K562 (cell line): ENCODE measurements around the gene SLC4A2. TPM values are rescaled to one million over a fixed set of nuclear protein-coding genes. Genes with fewer than 3 reads are reported as not detected.
A peak's percentile ranks its signal among the peaks of the same experiment; 100 is the strongest.

Source experiments
- BDP1 ChIP-seq: IDR thresholded peaks from 3 replicates; pipeline ENCODE4 v1.6.1; 2011; ENCODE audit not compliant: insufficient read length, insufficient read depth
- BMI1 ChIP-seq: fragments of 150-350 bp; IDR thresholded peaks from 2 replicates; pipeline ENCODE4 v1.6.1; 2014; ENCODE audit warnings: low read length
- BRD4 ChIP-seq: fragments of 200-600 bp; sonication (generic); IDR thresholded peaks from 2 replicates; pipeline ENCODE4 v1.6.1; 2017; ENCODE audit warnings: inconsistent platforms
- CREB1 ChIP-seq, 2 experiments: sonication (generic) in 1 of 2; formaldehyde crosslinking in 1 of 2; IDR thresholded peaks; 2 replicates each; pipeline versions ENCODE4 v1.6.1 to v1.8.0; 2012 to 2022; ENCODE audit warnings: inconsistent platforms in 1 of 2, mild to moderate bottlenecking in 1 of 2, missing genetic modification reagents in 1 of 2, moderate library complexity in 1 of 2
- CTCF ChIP-seq, 3 experiments: IDR thresholded peaks in 2 of 3; conservative IDR thresholded peaks in 1 of 3; 2 replicates each; pipeline ENCODE4 v1.5.1; 2011 to 2012; ENCODE audit warnings: low read length in 3 of 3, mild to moderate bottlenecking in 3 of 3, control low read depth in 2 of 3, improper control_type of control experiment in 1 of 3, inconsistent platforms in 1 of 3, low read depth in 1 of 3, mixed read lengths in 1 of 3, moderate library complexity in 1 of 3; ENCODE audit not compliant: insufficient read depth in 2 of 3
- ILF3 ChIP-seq: fragments of 450-650 bp; IDR thresholded peaks from 2 replicates; pipeline ENCODE4 v1.6.1; 2018; ENCODE audit warnings: antibody characterized with exemption, mild to moderate bottlenecking, moderate library complexity, borderline replicate concordance
- IRF1 ChIP-seq: sonication (generic); formaldehyde crosslinking; IDR thresholded peaks from 2 replicates; pipeline ENCODE4 v1.8.0; 2022; ENCODE audit warnings: missing genetic modification reagents, mild to moderate bottlenecking, borderline replicate concordance
- KAT2B ChIP-seq: IDR thresholded peaks from one replicate; pipeline ENCODE4 v1.6.1; 2012; ENCODE audit warnings: low read depth, mild to moderate bottlenecking, control low read depth, inconsistent platforms, low read length, moderate library complexity
- MBD1 ChIP-seq: fragments of 250-450 bp; sonication (Bioruptor Pico); IDR thresholded peaks from 2 replicates; pipeline ENCODE4 v1.8.0; 2022; ENCODE audit warnings: inconsistent platforms
- MLX ChIP-seq, 2 experiments: fragments of 450-650 bp in 1 of 2; sonication (generic) in 1 of 2; formaldehyde crosslinking; conservative IDR thresholded peaks; 2 replicates each; pipeline versions ENCODE4 v1.4.0 to v1.8.1; 2020 to 2022; ENCODE audit warnings: mild to moderate bottlenecking in 1 of 2, missing genetic modification reagents in 1 of 2
- MYC ChIP-seq, 2 experiments: fragments of 250-450 bp in 1 of 2; sonication (Bioruptor Pico) in 1 of 2; IDR thresholded peaks; 2 replicates each; pipeline versions ENCODE4 v1.5.1 to v1.6.1; 2012 to 2021; ENCODE audit warnings: low read depth in 2 of 2, borderline replicate concordance in 1 of 2, improper control_type of control experiment in 1 of 2, low read length in 1 of 2, mild to moderate bottlenecking in 1 of 2, moderate library complexity in 1 of 2
- NBN ChIP-seq: fragments of 450-650 bp; IDR thresholded peaks from 2 replicates; pipeline ENCODE4 v1.6.1; 2016; ENCODE audit warnings: low read depth, mild to moderate bottlenecking
- NELFE ChIP-seq: IDR thresholded peaks from 2 replicates; pipeline ENCODE4 v1.6.1; 2011; ENCODE audit warnings: mild to moderate bottlenecking; ENCODE audit not compliant: insufficient read depth, insufficient read length
- RBM15 ChIP-seq: fragments of 200-400 bp; formaldehyde crosslinking; IDR thresholded peaks from 2 replicates; pipeline ENCODE4 v1.6.1; 2018; ENCODE audit warnings: mild to moderate bottlenecking, low read length, moderate library complexity; ENCODE audit not compliant: insufficient read depth
- RNF2 ChIP-seq: sonication (generic); IDR thresholded peaks from 2 replicates; pipeline ENCODE4 v1.6.1; 2016
- SAP30 ChIP-seq: fragments of 200-600 bp; sonication (generic); IDR thresholded peaks from 2 replicates; pipeline ENCODE4 v1.6.1; 2012; ENCODE audit warnings: borderline replicate concordance, low read depth, mild to moderate bottlenecking, moderate library complexity, low read length, control low read depth, inconsistent platforms; ENCODE audit not compliant: insufficient read depth, poor library complexity, severe bottlenecking
- ZBTB7A ChIP-seq: IDR thresholded peaks from 2 replicates; pipeline ENCODE4 v1.6.1; 2011; ENCODE audit warnings: low read depth, mild to moderate bottlenecking, low read length, moderate library complexity, borderline replicate concordance; ENCODE audit not compliant: control insufficient read depth
- ZNF12 ChIP-seq: sonication (generic); formaldehyde crosslinking; IDR thresholded peaks from 2 replicates; pipeline ENCODE4 v1.4.0; 2020; ENCODE audit warnings: mild to moderate bottlenecking, missing genetic modification reagents
- ZNF695 ChIP-seq: fragments of 450-650 bp; formaldehyde crosslinking; IDR thresholded peaks from 2 replicates; pipeline ENCODE4 v1.4.0; 2020; ENCODE audit warnings: mild to moderate bottlenecking, moderate library complexity
- polyA plus RNA-seq, 8 experiments: library from polyadenylated mRNA; depleted of rRNA in 4 of 8; stranded (reverse) in 5 of 8; unstranded in 3 of 8; fragments of >200 nt; fragmentation: Nextera tagmentation in 2 of 8; fragmentation: Illumina TruSeq in 1 of 8; extraction: Ambion mirVana in 2 of 8; extraction: Trizol in 1 of 8; gene quantifications; 2 replicates each; pipeline versions ENCODE4 v1.2.1 to v1.2.3, GENCODE V29; 2011 to 2014; ENCODE audit warnings: inconsistent platforms in 1 of 8, missing spikeins in 1 of 8
- total RNA-seq, 7 experiments: library from RNA; depleted of rRNA in 6 of 7; stranded (reverse); fragments of >200 nt in 6 of 7; fragmentation: Illumina TruSeq in 2 of 7; extraction: Trizol in 2 of 7; gene quantifications; 2 replicates each; pipeline versions ENCODE4 v1.2.1 to v1.2.3, GENCODE V29; 2011 to 2021; ENCODE audit warnings: low replicate concordance in 1 of 7

SLC4A2 gene
- total and polyA plus RNA-seq, 9 of the 15 experiments (the other 6 are each of a cell fraction or from before 2014, with no cell fraction given): 11.4 to 375 (median 130) TPM

GRCh38 chr7:151061213-151062110 lies 2.1 kb downstream of the SLC4A2 start (continued):
- TF ChIP-seq CTCF (IDR thresholded peaks at IDR 0.05 in 2 of 3, conservative IDR thresholded peaks at IDR 0.05 in 1 of 3; ENCODE audit: insufficient read depth in 2 of 3, low read depth in 1 of 3, low read length in 3 of 3): 0 out of 6 replicates have a peak, but pooled peaks of 1 of the 3 experiments have one; percentile 0
- TF ChIP-seq ZBTB7A: peak; percentile 65
- TF ChIP-seq ILF3: no peak
- no peak for TF ChIP-seq MLX (CRISPR knock-in tag; conservative IDR thresholded peaks at IDR 0.05)
- TF ChIP-seq BDP1: no peak
- TF ChIP-seq BMI1: no peak
- TF ChIP-seq NBN: peak; percentile 15; the same call in 1 of the 2 replicates
- TF ChIP-seq SAP30: no peak
- no peak for TF ChIP-seq RBM15
- TF ChIP-seq CREB1 (IDR thresholded peaks at IDR 0.05): peak; percentile 18; the same call in 1 of the 2 replicates
- no peak for TF ChIP-seq CREB1 (CRISPR knock-in tag; IDR thresholded peaks at IDR 0.05)
- TF ChIP-seq MBD1 (CRISPR knock-in tag): no peak
- no peak for TF ChIP-seq IRF1
- no peak for TF ChIP-seq RNF2
- TF ChIP-seq KAT2B: no peak
- no peak for TF ChIP-seq ZNF695 (CRISPR knock-in tag)
- peak; percentile 59; the same call in 1 of the 2 replicates for TF ChIP-seq ZNF12
- TF ChIP-seq MYC (IDR thresholded peaks at IDR 0.05; ENCODE audit: low read depth, low read length): no peak
- no peak for TF ChIP-seq MYC (CRISPR knock-in tag; IDR thresholded peaks at IDR 0.05; ENCODE audit: borderline replicate concordance, low read depth)
- no peak for TF ChIP-seq NELFE
- TF ChIP-seq BRD4: no peak
